ENCODE data around the gene CD177. TPM values are rescaled to one million over a fixed set of nuclear protein-coding genes. Genes with fewer than 3 reads are reported as not detected.
A peak's percentile ranks its signal among the peaks of the same experiment; 100 is the strongest.

The CD177 gene
- total and polyA plus RNA-seq, 2 of the 8 experiments (the other 6 are each of a cell fraction or from before 2014, with no cell fraction given): 3.4 to 10.0 TPM

DNA sequence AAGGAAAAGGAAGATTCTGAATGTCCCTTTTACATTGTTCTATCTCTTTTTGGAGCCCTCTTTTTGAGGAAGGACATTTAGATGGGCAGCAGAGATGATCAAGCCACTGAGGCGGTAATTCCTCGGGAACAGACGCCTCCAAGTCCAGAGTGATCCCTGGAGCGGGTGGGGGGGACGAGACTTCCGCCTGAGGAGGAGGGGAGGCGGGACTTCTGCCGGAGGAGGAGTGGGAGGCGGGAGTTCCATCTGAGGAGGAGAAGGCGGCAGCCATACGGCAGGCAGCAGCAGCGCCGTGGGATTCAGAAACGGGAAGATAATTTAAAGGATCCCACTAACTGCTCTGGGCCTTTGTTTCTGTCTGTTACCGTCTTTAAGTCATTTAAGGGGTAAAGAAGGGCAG is 37.6 kb upstream of the CD177 start:
- WGBS, 2 experiments (ENCODE audit: extremely low coverage in 1 of 2, insufficient coverage in 1 of 2, insufficient read length in 1 of 2, insufficient replicate concordance in 2 of 2, low coverage in 1 of 2, low lambda C conversion rate in 2 of 2, missing lambda C conversion rate in 1 of 2): 68% methylated on average over 12 of the region's 15 CpGs; no CpG with 5 or more reads in 1 of the 2 experiments
- no peaks in the 10 kb centered on the region for H3K36me3 ChIP-seq (ENCODE audit: control insufficient read depth in 2 of 4, insufficient read depth in 4 of 4, low read length in 3 of 4)
- no peaks in the 10 kb centered on the region for H3K79me2 ChIP-seq (ENCODE audit: control insufficient read depth in 1 of 2, insufficient read depth in 2 of 2, low read length in 2 of 2)
- CTCF ChIA-PET (ENCODE audit: partially characterized antibody): interaction anchor here (0.7 kb wide), 1 partner anchor 53 kb away, joined by 3 read pairs; no protein-coding TSS in a partner anchor
- H3K4me1 ChIP-seq (replicated peaks in 1 of 4; ENCODE audit: control insufficient read depth in 3 of 4, insufficient read depth in 4 of 4, low read length in 3 of 4): peaks cover 0 to 3% (median under 1%) of the 10 kb centered on the region in 4 experiments; a peak in 2 of 7 replicates
- peak overlapping the region in 1 of 4 experiments; percentile 50; a peak in 1 of 8 replicates for H3K4me3 ChIP-seq (ENCODE audit: extremely low read depth in 1 of 4, insufficient read depth in 2 of 4, low read depth in 3 of 4, low read length in 4 of 4)
- H3K14ac ChIP-seq (ENCODE audit: insufficient read length): no peak overlapping the region
- H3K9ac ChIP-seq (replicated peaks in 1 of 4; ENCODE audit: extremely low read depth in 1 of 4, low read depth in 3 of 4, low read length in 3 of 4): no peak overlapping the region
- no peak overlapping the region for H3K18ac ChIP-seq (ENCODE audit: extremely low read depth, low read length)
- H3K27me3 ChIP-seq (replicated peaks in 1 of 4; ENCODE audit: control insufficient read depth in 3 of 4, extremely low read depth in 1 of 4, insufficient read depth in 3 of 4, low read length in 3 of 4): no peaks in the 10 kb centered on the region
- H3K56ac ChIP-seq (replicated peaks; ENCODE audit: insufficient read length, low read depth, low read length): no peak overlapping the region
- FAIRE-seq: no peak
- POLR2A ChIA-PET (ENCODE audit: partially characterized antibody): no interaction called here
- H3K4me2 ChIP-seq (ENCODE audit: insufficient read depth in 1 of 2, low read depth in 2 of 2, low read length in 2 of 2): peak overlapping the region in 1 of 2 experiments; percentile 34; a peak in 1 of 4 replicates
- peaks cover 0 to 16% of the 10 kb centered on the region in 2 experiments; a peak in 1 of 4 replicates for H3K9me3 ChIP-seq (ENCODE audit: insufficient read depth in 2 of 2, low read depth in 1 of 2, low read length in 1 of 2)
- no peaks in the 10 kb centered on the region for H4K20me1 ChIP-seq (replicated peaks in 1 of 2; ENCODE audit: control insufficient read depth in 1 of 2, insufficient read depth in 2 of 2, low read length in 2 of 2)
- H3K27ac ChIP-seq (ENCODE audit: low read depth, low read length): no peak overlapping the region
- H3K4ac ChIP-seq (replicated peaks; ENCODE audit: insufficient read length, low read depth, low read length): no peak overlapping the region
- no peak overlapping the region for H3K23ac ChIP-seq (ENCODE audit: insufficient read length)
- no peak overlapping the region for H2BK12ac ChIP-seq (ENCODE audit: low read depth, low read length)
- no peak overlapping the region for H2BK20ac ChIP-seq (ENCODE audit: low read length)
- H2BK15ac ChIP-seq (ENCODE audit: low read length): no peak overlapping the region
- no peak overlapping the region for H4K5ac ChIP-seq (ENCODE audit: insufficient read length, low read depth, low read length)
- no peak overlapping the region for H4K8ac ChIP-seq (ENCODE audit: extremely low read depth, insufficient read depth, low read length)
- H2AK5ac ChIP-seq (ENCODE audit: low read depth, low read length): no peak overlapping the region
- H3K23me2 ChIP-seq (ENCODE audit: low read depth, low read length): no peaks in the 10 kb centered on the region
- peak in 1 of 2 experiments; percentile 49 for DNase-seq (ENCODE audit: low read depth in 1 of 2, low spot score in 2 of 2)
- H2AFZ ChIP-seq (ENCODE audit: low read length): peak overlapping the region; percentile 83
- no peak overlapping the region for H4K91ac ChIP-seq (replicated peaks; ENCODE audit: insufficient read length, low read length)
- no peak overlapping the region for H2BK120ac ChIP-seq (replicated peaks; ENCODE audit: low read depth, low read length)
- no peak for TF ChIP-seq CBX8 (IDR thresholded peaks at IDR 0.05; ENCODE audit: borderline replicate concordance, low read depth, low read length)
- 0 out of 2 replicates have a peak, but pooled peaks have one; percentile 39 for TF ChIP-seq CHD2 (IDR thresholded peaks at IDR 0.05; ENCODE audit: low read length)
- H2BK5ac ChIP-seq (ENCODE audit: low read depth, low read length): no peak overlapping the region
- no peaks in the 10 kb centered on the region for H3K79me1 ChIP-seq (ENCODE audit: low read depth, low read length)
